K562 (cell line): ENCODE results near the gene NABP1. TPM values are rescaled to one million over a fixed set of nuclear protein-coding genes. Genes with fewer than 3 reads are reported as not detected.
A peak's percentile ranks its signal among the peaks of the same experiment; 100 is the strongest.

Source experiments
- CCAR2 ChIP-seq: fragments of 200-400 bp; formaldehyde crosslinking; IDR thresholded peaks from 2 replicates; pipeline ENCODE4 v1.6.1; 2017; ENCODE audit warnings: mild to moderate bottlenecking, low read depth, low read length
- CSDE1 ChIP-seq, 2 experiments: fragments of 450-650 bp; IDR thresholded peaks; 2 replicates each; pipeline ENCODE4 v1.6.1; 2016; ENCODE audit warnings: mild to moderate bottlenecking in 1 of 2
- MECOM ChIP-seq: fragments of 250-450 bp; sonication (Bioruptor Pico); IDR thresholded peaks from 2 replicates; pipeline ENCODE4 v1.8.0; 2022; ENCODE audit warnings: inconsistent platforms
- NKRF ChIP-seq: fragments of 450-650 bp; IDR thresholded peaks from 2 replicates; pipeline ENCODE4 v1.6.1; 2016; ENCODE audit warnings: borderline replicate concordance
- NRF1 ChIP-seq, 2 experiments: fragments of 450-650 bp; IDR thresholded peaks in 1 of 2; conservative IDR thresholded peaks in 1 of 2; 2 replicates each; pipeline ENCODE4 v1.6.1; 2014; ENCODE audit warnings: mild to moderate bottlenecking in 2 of 2
- RNF2 ChIP-seq: sonication (generic); IDR thresholded peaks from 2 replicates; pipeline ENCODE4 v1.6.1; 2016
- SAFB2 ChIP-seq: fragments of 200-400 bp; formaldehyde crosslinking; IDR thresholded peaks from 2 replicates; pipeline ENCODE4 v1.6.1; 2018; ENCODE audit warnings: borderline replicate concordance, low read length, low read depth, moderate library complexity; ENCODE audit not compliant: severe bottlenecking
- SETDB1 ChIP-seq: IDR thresholded peaks from one replicate; pipeline ENCODE4 v1.6.1; 2012; ENCODE audit warnings: low read length, control low read depth, inconsistent platforms
- SOX6 ChIP-seq: fragments of 450-650 bp; IDR thresholded peaks from 2 replicates; pipeline ENCODE4 v1.6.1; 2014; ENCODE audit warnings: mild to moderate bottlenecking
- ZFX ChIP-seq: sonication (generic); formaldehyde crosslinking; IDR thresholded peaks from 2 replicates; pipeline ENCODE4 v1.8.0; 2022; ENCODE audit warnings: mild to moderate bottlenecking, missing genetic modification reagents, moderate library complexity
- ZNF445 ChIP-seq: fragments of 250-450 bp; sonication (Bioruptor Pico); IDR thresholded peaks from 2 replicates; pipeline ENCODE4 v1.4.0; 2020; ENCODE audit warnings: low read depth, mild to moderate bottlenecking, moderate library complexity
- polyA plus RNA-seq, 8 experiments: library from polyadenylated mRNA; depleted of rRNA in 4 of 8; stranded (reverse) in 5 of 8; unstranded in 3 of 8; fragments of >200 nt; fragmentation: Nextera tagmentation in 2 of 8; fragmentation: Illumina TruSeq in 1 of 8; extraction: Ambion mirVana in 2 of 8; extraction: Trizol in 1 of 8; gene quantifications; 2 replicates each; pipeline versions ENCODE4 v1.2.1 to v1.2.3, GENCODE V29; 2011 to 2014; ENCODE audit warnings: inconsistent platforms in 1 of 8, missing spikeins in 1 of 8
- total RNA-seq, 7 experiments: library from RNA; depleted of rRNA in 6 of 7; stranded (reverse); fragments of >200 nt in 6 of 7; fragmentation: Illumina TruSeq in 2 of 7; extraction: Trizol in 2 of 7; gene quantifications; 2 replicates each; pipeline versions ENCODE4 v1.2.1 to v1.2.3, GENCODE V29; 2011 to 2021; ENCODE audit warnings: low replicate concordance in 1 of 7
- TF ChIP-seq, protein P1 (sequence below): fragments of 250-450 bp; sonication (Bioruptor Pico); IDR thresholded peaks from 2 replicates; pipeline ENCODE4 v1.8.0; 2021; ENCODE audit warnings: mild to moderate bottlenecking, moderate library complexity
- TF ChIP-seq, protein P2 (sequence below): sonication (generic); formaldehyde crosslinking; IDR thresholded peaks from 2 replicates; pipeline ENCODE4 v1.8.1; 2023; ENCODE audit warnings: mild to moderate bottlenecking, missing genetic modification reagents
- TF ChIP-seq, protein P3 (sequence below): fragments of 250-450 bp; sonication (Bioruptor Pico); IDR thresholded peaks from 2 replicates; pipeline ENCODE4 v1.5.0; 2021; ENCODE audit warnings: mild to moderate bottlenecking, moderate library complexity
- TF ChIP-seq, protein P4 (sequence below): sonication (generic); formaldehyde crosslinking; IDR thresholded peaks from 2 replicates; pipeline ENCODE4 v1.8.1; 2023; ENCODE audit warnings: mild to moderate bottlenecking, missing genetic modification reagents, moderate library complexity

NABP1 gene
- total and polyA plus RNA-seq, 9 of the 15 experiments (the other 6 are each of a cell fraction or from before 2014, with no cell fraction given), result 12.8 to 44.0 (median 20.2) TPM

- TF ChIP-seq, protein P1, sequence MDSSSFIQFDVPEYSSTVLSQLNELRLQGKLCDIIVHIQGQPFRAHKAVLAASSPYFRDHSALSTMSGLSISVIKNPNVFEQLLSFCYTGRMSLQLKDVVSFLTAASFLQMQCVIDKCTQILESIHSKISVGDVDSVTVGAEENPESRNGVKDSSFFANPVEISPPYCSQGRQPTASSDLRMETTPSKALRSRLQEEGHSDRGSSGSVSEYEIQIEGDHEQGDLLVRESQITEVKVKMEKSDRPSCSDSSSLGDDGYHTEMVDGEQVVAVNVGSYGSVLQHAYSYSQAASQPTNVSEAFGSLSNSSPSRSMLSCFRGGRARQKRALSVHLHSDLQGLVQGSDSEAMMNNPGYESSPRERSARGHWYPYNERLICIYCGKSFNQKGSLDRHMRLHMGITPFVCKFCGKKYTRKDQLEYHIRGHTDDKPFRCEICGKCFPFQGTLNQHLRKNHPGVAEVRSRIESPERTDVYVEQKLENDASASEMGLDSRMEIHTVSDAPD, result no peak
- TF ChIP-seq SAFB2, result no peak
- TF ChIP-seq SOX6, result peak; percentile 73; the same call in 1 of the 2 replicates
- no peak for TF ChIP-seq CSDE1 (IDR thresholded peaks at IDR 0.05)
- TF ChIP-seq RNF2, result peak; percentile 63; the same call in 1 of the 2 replicates
- TF ChIP-seq NKRF, result no peak
- TF ChIP-seq SETDB1, result no peak
- TF ChIP-seq, protein P2, sequence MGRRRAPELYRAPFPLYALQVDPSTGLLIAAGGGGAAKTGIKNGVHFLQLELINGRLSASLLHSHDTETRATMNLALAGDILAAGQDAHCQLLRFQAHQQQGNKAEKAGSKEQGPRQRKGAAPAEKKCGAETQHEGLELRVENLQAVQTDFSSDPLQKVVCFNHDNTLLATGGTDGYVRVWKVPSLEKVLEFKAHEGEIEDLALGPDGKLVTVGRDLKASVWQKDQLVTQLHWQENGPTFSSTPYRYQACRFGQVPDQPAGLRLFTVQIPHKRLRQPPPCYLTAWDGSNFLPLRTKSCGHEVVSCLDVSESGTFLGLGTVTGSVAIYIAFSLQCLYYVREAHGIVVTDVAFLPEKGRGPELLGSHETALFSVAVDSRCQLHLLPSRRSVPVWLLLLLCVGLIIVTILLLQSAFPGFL (CRISPR knock-in tag), result no peak
- TF ChIP-seq, protein P3, sequence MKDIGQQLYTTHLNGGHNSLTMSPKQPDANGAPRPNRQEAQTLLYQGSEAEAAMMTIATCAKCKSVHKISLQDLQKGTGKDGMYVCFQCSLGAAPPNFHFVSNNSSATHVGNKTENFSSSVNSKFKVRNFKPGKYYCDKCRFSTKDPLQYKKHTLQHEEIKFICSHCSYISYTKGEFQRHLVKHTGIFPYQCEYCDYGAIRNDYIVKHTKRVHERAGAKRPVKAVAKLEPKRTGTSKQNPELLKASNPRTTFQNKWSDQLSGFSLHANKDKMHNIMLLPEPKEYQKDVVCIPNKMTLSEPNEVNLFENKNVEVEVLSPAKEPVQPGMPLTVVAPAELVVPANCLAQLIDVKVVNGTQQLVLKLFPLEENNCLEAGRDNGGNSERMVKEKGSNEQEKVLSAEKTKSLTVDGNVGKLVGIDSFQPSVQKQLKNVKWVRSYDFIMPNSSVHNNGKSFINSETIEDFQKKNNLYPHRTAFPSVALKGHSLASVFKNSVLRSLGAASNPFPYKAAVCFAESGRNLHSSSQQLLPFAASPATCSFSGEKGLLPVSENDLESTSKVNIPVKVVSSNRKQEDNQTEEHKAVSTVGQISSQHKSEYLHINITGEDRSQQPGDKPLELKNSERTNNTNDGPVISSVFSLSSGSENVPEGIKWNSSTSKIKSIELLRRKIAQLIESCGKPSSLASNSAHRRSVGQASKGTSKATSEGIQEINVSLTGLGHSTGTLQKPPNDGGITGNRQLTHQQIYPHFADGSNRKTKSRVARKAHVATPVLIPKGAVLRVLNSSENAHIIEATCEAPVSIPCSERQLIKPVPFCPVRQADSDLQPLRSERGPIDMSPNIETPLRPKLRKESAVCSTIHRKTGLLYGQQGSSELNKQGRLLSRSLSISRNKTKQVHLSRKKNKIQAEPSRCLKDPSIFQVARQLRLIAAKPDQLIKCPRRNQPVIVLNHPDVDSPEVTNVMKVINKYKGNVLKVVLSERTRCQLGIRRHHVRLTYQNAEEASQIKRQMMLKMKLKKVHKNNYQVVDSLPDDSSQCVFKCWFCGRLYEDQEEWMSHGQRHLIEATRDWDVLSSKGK (CRISPR knock-in tag), result no peak
- no peak for TF ChIP-seq ZFX
- no peak for TF ChIP-seq MECOM (CRISPR knock-in tag)
- no peak for TF ChIP-seq ZNF445
- TF ChIP-seq CCAR2, result no peak
- TF ChIP-seq NRF1 (conservative IDR thresholded peaks at IDR 0.05 in 1 of 2, IDR thresholded peaks at IDR 0.05 in 1 of 2), result no peak
- TF ChIP-seq, protein P4, sequence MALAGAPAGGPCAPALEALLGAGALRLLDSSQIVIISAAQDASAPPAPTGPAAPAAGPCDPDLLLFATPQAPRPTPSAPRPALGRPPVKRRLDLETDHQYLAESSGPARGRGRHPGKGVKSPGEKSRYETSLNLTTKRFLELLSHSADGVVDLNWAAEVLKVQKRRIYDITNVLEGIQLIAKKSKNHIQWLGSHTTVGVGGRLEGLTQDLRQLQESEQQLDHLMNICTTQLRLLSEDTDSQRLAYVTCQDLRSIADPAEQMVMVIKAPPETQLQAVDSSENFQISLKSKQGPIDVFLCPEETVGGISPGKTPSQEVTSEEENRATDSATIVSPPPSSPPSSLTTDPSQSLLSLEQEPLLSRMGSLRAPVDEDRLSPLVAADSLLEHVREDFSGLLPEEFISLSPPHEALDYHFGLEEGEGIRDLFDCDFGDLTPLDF, result no peak
These were observed 40.5 kb upstream of the NABP1 start (continued) for GRCh38 chr2:191637182-191638078.
